Sigmoid colon (tissue), 7 donors: ENCODE results near the gene PRKG1. TPM values are rescaled to one million over a fixed set of nuclear protein-coding genes. Genes with fewer than 3 reads are reported as not detected.
"Not testable (repeated sequence)": the region's sequence is repeated elsewhere in the genome, so short reads cannot be mapped to it uniquely, and the experiment has no call there.

Experiments used
- DNase-seq: peaks from one replicate; pipeline ENCODE4 v3.0.0-alpha.2; 2019
- H3K27ac ChIP-seq, 4 donors: fragments of 200-600 bp; sonication (generic); one replicate each; pipeline ENCODE4 v1.5.1; 2016 to 2019; ENCODE audit warnings: mild to moderate bottlenecking in 1 of 4
- H3K27me3 ChIP-seq, 3 donors: fragments of 200-600 bp; sonication (generic); one replicate each; pipeline ENCODE4 v1.5.1; 2019; ENCODE audit warnings: mild to moderate bottlenecking in 1 of 3
- H3K36me3 ChIP-seq, 4 donors: fragments of 200-600 bp; sonication (generic); one replicate each; pipeline ENCODE4 v1.5.1; 2016 to 2019
- H3K4me1 ChIP-seq, 4 donors: fragments of 200-600 bp; sonication (generic); one replicate each; pipeline ENCODE4 v1.5.1; 2017 to 2019
- H3K4me3 ChIP-seq, 4 donors: fragments of 200-600 bp; sonication (generic); one replicate each; pipeline ENCODE4 v1.5.1; 2017 to 2019; ENCODE audit warnings: mild to moderate bottlenecking in 2 of 4, moderate library complexity in 1 of 4
- H3K9me3 ChIP-seq, 4 donors: fragments of 200-600 bp in 3 of 4; sonication (generic) in 3 of 4; one replicate each; pipeline versions ENCODE4 v1.5.1 to v1.6.1; 2013 to 2019
- CTCF ChIP-seq, 4 experiments: fragments of 450-650 bp in 3 of 4; fragments of 200-600 bp in 1 of 4; IDR thresholded peaks; one replicate each; pipeline ENCODE4 v1.5.1; 2016 to 2019; ENCODE audit warnings: antibody characterized with exemption in 4 of 4, mild to moderate bottlenecking in 3 of 4, moderate library complexity in 2 of 4
- EP300 ChIP-seq, 4 donors: sonication (generic); formaldehyde crosslinking; IDR thresholded peaks; one replicate each; pipeline ENCODE4 v1.6.1; 2017; ENCODE audit warnings: antibody characterized with exemption in 4 of 4
- POLR2A ChIP-seq, 2 donors: fragments of 450-650 bp; IDR thresholded peaks; one replicate each; pipeline ENCODE4 v1.6.1; 2016; ENCODE audit warnings: antibody characterized with exemption in 2 of 2, mild to moderate bottlenecking in 2 of 2, moderate library complexity in 2 of 2
- POLR2AphosphoS5 ChIP-seq, 4 donors: sonication (generic); formaldehyde crosslinking; IDR thresholded peaks; one replicate each; pipeline ENCODE4 v1.6.1; 2017; ENCODE audit warnings: antibody characterized with exemption in 4 of 4
- WGBS, 2 donors: extraction: QIAGEN DNeasy Blood & Tissue Kit; methylation state at CpG; one replicate each; pipeline ENCODE4 v1.1.7; 2013; 5-methylcytosine and 5-hydroxymethylcytosine counted together
- intact Hi-C: fragments of 100-400 bp; cut with DNase I; formaldehyde crosslinking; loops from one replicate; pipeline ENCODE4 v1.15.1; 2023
- polyA plus RNA-seq, 3 donors: library from polyadenylated mRNA; stranded (reverse); fragments of 200-250 nt; gene quantifications; one replicate each; pipeline ENCODE4 v1.2.3, GENCODE V29; 2013
- total RNA-seq, 4 donors: library from RNA; depleted of rRNA; stranded (reverse); fragments of >200 nt; gene quantifications; one replicate each; pipeline ENCODE4 v1.1.0, GENCODE V29; 2016
- donor health status: healthy with polysubstance abuse.
- donor health status: Bipolar disorder and iron deficiency.
- donor health status: healthy.

The PRKG1 gene
- total and polyA plus RNA-seq, 7 donors = 3.7 to 92.9 (median 60.2) TPM

DNA sequence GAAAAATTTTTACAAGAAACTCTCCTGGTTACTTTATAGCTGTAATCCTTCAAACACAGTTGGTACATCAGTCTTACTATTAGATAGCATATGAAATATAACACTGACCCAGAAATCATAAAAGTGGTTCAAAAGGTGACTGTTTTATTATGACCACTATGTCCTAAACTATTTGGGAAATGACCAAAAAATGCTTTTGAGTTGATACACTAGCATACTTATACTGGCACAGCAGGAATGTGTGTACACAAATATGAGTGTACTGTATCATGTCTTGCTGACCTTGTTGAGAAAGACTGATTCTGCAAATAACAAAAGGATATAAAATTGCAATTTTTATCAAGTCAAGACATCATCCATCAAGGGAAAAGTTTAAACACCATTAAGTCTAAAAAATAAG is 600.8 kb downstream of the PRKG1 start:
- intact Hi-C loops = no loop called here
- Histone ChIP-seq H3K9me3 (no peaks in the 10 kb centered on the region), H3K36me3 (no peaks in the 10 kb centered on the region), H3K27me3 (no peaks in the 10 kb centered on the region), H3K27ac (no peak overlapping the region), H3K4me3 (no peak overlapping the region), H3K4me1 (peaks cover 0 to 14% (median 8%) of the 10 kb centered on the region in 4 donors)
- DNase-seq = no peak
- TF ChIP-seq EP300 (IDR thresholded peaks at IDR 0.05) (no peak), POLR2A (IDR thresholded peaks at IDR 0.05) (no peak), POLR2AphosphoS5 (IDR thresholded peaks at IDR 0.05) (no peak)

GRCh38 chr10:51679841-51680240 is 605.6 kb downstream of the PRKG1 start:
- 83 to 92% methylated on average over 6 of the region's 6 CpGs for WGBS, 2 donors
- DNase-seq = no peak
- Histone ChIP-seq H3K4me1 (peaks cover 0 to 16% (median 2%) of the 10 kb centered on the region in 4 donors), H3K27ac (no peak overlapping the region), H3K9me3 (no peaks in the 10 kb centered on the region), H3K4me3 (no peak overlapping the region), H3K36me3 (no peaks in the 10 kb centered on the region), H3K27me3 (no peaks in the 10 kb centered on the region)
- TF ChIP-seq CTCF (IDR thresholded peaks at IDR 0.05) (no peak), POLR2A (IDR thresholded peaks at IDR 0.05) (no peak), EP300 (IDR thresholded peaks at IDR 0.05) (no peak), POLR2AphosphoS5 (IDR thresholded peaks at IDR 0.05) (no peak)
- intact Hi-C loops = no loop called here

DNA sequence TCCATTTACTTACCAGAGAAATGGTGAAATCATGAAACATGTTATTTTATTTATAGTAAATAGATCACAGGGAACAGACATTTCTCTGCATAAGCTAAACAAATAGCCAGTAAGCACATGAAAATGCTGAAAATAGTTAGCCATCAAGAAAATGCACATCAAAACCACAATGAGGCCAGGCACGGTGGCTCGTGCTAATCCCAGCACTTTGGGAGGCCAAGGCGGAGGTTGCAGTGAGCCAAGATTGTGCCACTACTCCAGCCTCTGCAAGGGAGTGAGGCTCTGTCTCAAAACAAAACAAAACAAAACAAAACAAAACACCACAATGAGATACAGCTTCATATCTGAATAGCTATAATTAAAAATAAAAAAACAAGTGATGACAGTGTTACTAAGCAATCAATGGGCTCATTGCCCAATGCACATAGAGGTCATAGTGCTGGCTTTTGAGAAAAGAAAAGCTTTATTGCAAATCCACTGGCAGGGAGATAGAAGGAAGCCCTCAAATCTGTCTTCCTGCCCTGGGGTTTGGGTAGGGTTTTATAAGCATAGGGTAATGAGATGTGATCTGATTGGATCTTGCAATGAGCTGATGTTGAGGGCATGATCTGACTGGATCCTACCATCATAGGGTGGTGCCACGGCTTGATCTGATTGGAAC is 608.9 kb downstream of the PRKG1 start:
- Histone ChIP-seq H3K4me1 (peaks cover 0 to 11% (median 2%) of the 10 kb centered on the region in 4 donors), H3K9me3 (no peaks in the 10 kb centered on the region), H3K36me3 (no peaks in the 10 kb centered on the region), H3K27ac (no peak overlapping the region), H3K27me3 (no peaks in the 10 kb centered on the region), H3K4me3 (no peak overlapping the region)
- intact Hi-C loops = no loop called here
- WGBS, 2 donors = 77 to 90% methylated on average over 4 of the region's 4 CpGs
- TF ChIP-seq POLR2AphosphoS5 (IDR thresholded peaks at IDR 0.05) = no peak
- no peak for TF ChIP-seq POLR2A (IDR thresholded peaks at IDR 0.05)
- no peak for TF ChIP-seq EP300 (IDR thresholded peaks at IDR 0.05)
- TF ChIP-seq CTCF (IDR thresholded peaks at IDR 0.05) = no peak
- DNase-seq = no peak

DNA sequence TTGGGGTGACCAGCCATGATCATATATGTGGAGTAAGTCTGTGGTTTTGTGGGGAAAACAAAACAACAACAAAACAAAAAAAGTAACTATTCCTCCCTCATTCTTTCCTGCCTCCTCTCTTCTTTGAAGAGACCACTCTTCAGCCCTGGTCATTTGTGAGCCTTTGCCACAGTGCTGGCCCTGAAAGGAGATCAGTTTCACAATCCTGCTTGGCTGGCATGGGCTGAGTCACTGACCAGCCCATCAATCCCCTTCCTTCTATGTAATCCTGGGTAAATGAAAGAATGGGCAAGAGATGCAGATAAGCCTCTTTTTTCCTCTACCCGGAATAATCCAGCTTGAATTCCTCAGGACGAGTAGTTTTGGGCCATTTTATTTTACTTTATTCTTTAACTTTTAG is 611.5 kb downstream of the PRKG1 start:
- 84 to 91% methylated on average over 2 of the region's 2 CpGs for WGBS, 2 donors
- Histone ChIP-seq H3K4me3 (no peak overlapping the region), H3K4me1 (peaks cover 0 to 11% (median 2%) of the 10 kb centered on the region in 4 donors), H3K36me3 (no peaks in the 10 kb centered on the region), H3K27ac (no peak overlapping the region), H3K27me3 (no peaks in the 10 kb centered on the region), H3K9me3 (no peaks in the 10 kb centered on the region)
- no peak for TF ChIP-seq POLR2AphosphoS5 (IDR thresholded peaks at IDR 0.05)
- DNase-seq = no peak
- intact Hi-C loops = no loop called here

DNA sequence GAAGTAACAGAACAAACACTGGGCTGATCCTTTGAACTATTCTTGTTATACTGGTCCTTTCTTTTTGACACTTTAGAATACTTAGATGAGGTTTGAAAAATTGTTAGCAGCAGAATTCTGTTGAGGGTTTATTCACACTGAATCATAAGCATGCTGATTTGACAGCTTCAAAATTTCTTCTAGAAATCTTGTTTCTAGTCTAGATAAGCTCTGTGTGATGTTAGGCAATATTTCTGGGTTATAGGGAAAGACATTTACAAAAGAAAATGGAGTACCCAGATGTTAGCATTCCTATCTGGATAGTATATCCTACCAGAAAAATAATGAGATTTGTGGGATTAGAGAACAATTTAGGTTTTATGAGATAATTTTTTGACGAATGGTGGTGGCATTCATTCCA is 613.0 kb downstream of the PRKG1 start:
- Histone ChIP-seq H3K36me3 (no peaks in the 10 kb centered on the region), H3K27me3 (no peaks in the 10 kb centered on the region), H3K27ac (no peak overlapping the region), H3K4me3 (no peak overlapping the region), H3K4me1 (peaks cover 0 to 11% (median 2%) of the 10 kb centered on the region in 4 donors), H3K9me3 (no peaks in the 10 kb centered on the region)
- TF ChIP-seq CTCF (IDR thresholded peaks at IDR 0.05) (no peak), POLR2A (IDR thresholded peaks at IDR 0.05) (no peak), EP300 (IDR thresholded peaks at IDR 0.05) (no peak), POLR2AphosphoS5 (IDR thresholded peaks at IDR 0.05) (no peak)
- intact Hi-C loops = no loop called here
- DNase-seq = no peak
- WGBS, 2 donors = 83 to 88% methylated on average over 1 of the region's 1 CpG

- H3K4me1 ChIP-seq, H3K9me3 ChIP-seq, H3K36me3 ChIP-seq, H3K27me3 ChIP-seq, intact Hi-C loops, DNase-seq, H3K27ac ChIP-seq, H3K4me3 ChIP-seq: not testable (repeated sequence)
- 89 to 90% methylated on average over 2 of the region's 2 CpGs for WGBS, 2 donors
Observed at GRCh38 chr10:51688826-51689225, 614.5 kb downstream of the PRKG1 start.
